ENCODE data around the gene GNPDA1.

- TF ChIP-seq CTCF (IDR thresholded peaks at IDR 0.05) (no peak), POLR2A (IDR thresholded peaks at IDR 0.05) (no peak)
These were observed 3.7 kb upstream of the GNPDA1 start for GRCh38 chr5:142016556-142016955.
